Right kidney (tissue), 1 donor: ENCODE measurements around the gene PLCD3.

Experiments used
- DNase-seq: peaks from one replicate; pipeline ENCODE4 v3.0.0-alpha.2; 2016

Gene PLCD3

GRCh38 chr17:45149669-45150664, 17.7 kb upstream of the PLCD3 start:
- peak; percentile 84 for DNase-seq

GRCh38 chr17:45149037-45149668, 16.8 kb upstream of the PLCD3 start:
- peak; percentile 94 for DNase-seq

GRCh38 chr17:45148183-45149036, 16.1 kb upstream of the PLCD3 start, which contains the start of gene HEXIM1:
Gene HEXIM1 (plus strand): TSS chr17:45148475. CDS start chr17:45149191, 716 bp downstream.
- DNase-seq: peak; percentile 98

GRCh38 chr17:45147581-45148182, 15.4 kb upstream of the PLCD3 start:
- DNase-seq: peak; percentile 91

GRCh38 chr17:45146890-45147580, 14.7 kb upstream of the PLCD3 start:
- peak; percentile 91 for DNase-seq

GRCh38 chr17:45146592-45146889, 14.2 kb upstream of the PLCD3 start:
- no peak for DNase-seq

GRCh38 chr17:45146166-45146565, 13.9 kb upstream of the PLCD3 start:
- no peak for DNase-seq

- DNase-seq: no peak
Measured at GRCh38 chr17:45145035-45145389, 12.7 kb upstream of the PLCD3 start.

- peak; percentile 67 for DNase-seq
Measured at GRCh38 chr17:45144199-45145034, 12.1 kb upstream of the PLCD3 start.

- peak; percentile 81 for DNase-seq
Measured at GRCh38 chr17:45143767-45144198, 11.5 kb upstream of the PLCD3 start.

- no peak for DNase-seq
Measured at GRCh38 chr17:45143094-45143670, 10.9 kb upstream of the PLCD3 start.

GRCh38 chr17:45139533-45139920, 7.2 kb upstream of the PLCD3 start:
- DNase-seq: no peak

GRCh38 chr17:45138911-45139532, 6.7 kb upstream of the PLCD3 start:
- no peak for DNase-seq

GRCh38 chr17:45137561-45138305, 5.4 kb upstream of the PLCD3 start:
- DNase-seq: no peak

GRCh38 chr17:45136846-45137560, 4.7 kb upstream of the PLCD3 start:
- DNase-seq: no peak

- DNase-seq: no peak
Measured at GRCh38 chr17:45135978-45136791, 3.9 kb upstream of the PLCD3 start.

- DNase-seq: peak; percentile 91
Measured at GRCh38 chr17:45135192-45135977, 3.1 kb upstream of the PLCD3 start, which contains the start of gene ACBD4. Gene ACBD4 (plus strand): TSS chr17:45135687. CDS start chr17:45136145, 458 bp downstream.
